Measurements from ENCODE around the gene APH1A.
"Not testable (repeated sequence)": the region's sequence is repeated elsewhere in the genome, so short reads cannot be mapped to it uniquely, and the experiment has no call there.

APH1A gene

DNA sequence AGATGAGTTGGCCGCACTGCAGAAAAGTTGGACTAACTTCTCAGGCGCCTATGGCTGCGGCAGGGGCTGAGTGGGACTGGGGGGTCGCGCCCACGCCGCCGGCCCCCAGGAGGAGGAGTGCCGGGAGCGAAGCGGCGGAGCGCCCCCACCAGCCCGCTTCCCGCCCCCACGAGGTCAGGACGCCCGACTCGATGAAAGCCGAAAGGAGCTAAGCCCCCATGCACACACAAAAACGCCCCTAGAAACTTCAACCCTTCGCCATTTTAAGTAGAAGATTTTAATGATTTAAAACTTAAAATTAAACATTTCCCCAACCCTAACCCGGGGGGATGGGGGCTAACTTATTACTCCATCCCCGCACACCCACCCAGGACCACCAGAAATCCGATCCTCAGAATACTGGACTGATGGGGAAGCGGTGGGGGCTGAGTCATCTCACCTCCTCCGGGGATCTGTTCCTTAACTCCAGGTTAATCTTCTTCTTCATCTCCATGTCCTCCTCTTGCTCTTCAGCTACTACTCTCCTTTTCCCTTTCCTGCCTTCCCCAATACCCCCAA is 33.4 kb downstream of the APH1A start:
- TF ChIP-seq EZH2phosphoT487 (IDR thresholded peaks at IDR 0.05; ENCODE audit: low read depth): no peak
- TF ChIP-seq, protein P1, sequence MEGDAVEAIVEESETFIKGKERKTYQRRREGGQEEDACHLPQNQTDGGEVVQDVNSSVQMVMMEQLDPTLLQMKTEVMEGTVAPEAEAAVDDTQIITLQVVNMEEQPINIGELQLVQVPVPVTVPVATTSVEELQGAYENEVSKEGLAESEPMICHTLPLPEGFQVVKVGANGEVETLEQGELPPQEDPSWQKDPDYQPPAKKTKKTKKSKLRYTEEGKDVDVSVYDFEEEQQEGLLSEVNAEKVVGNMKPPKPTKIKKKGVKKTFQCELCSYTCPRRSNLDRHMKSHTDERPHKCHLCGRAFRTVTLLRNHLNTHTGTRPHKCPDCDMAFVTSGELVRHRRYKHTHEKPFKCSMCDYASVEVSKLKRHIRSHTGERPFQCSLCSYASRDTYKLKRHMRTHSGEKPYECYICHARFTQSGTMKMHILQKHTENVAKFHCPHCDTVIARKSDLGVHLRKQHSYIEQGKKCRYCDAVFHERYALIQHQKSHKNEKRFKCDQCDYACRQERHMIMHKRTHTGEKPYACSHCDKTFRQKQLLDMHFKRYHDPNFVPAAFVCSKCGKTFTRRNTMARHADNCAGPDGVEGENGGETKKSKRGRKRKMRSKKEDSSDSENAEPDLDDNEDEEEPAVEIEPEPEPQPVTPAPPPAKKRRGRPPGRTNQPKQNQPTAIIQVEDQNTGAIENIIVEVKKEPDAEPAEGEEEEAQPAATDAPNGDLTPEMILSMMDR (IDR thresholded peaks at IDR 0.05; ENCODE audit: low read depth, low read length): peak; percentile 34
- Histone ChIP-seq H3K4me3 (ENCODE audit: low read length) (peak overlapping the region; percentile 90), H3K27ac (ENCODE audit: low read length) (peak overlapping the region; percentile 92), H3K79me2 (ENCODE audit: low read length) (peaks cover 62% of the 10 kb centered on the region), H3K4me1 (ENCODE audit: low read length) (peaks cover 21% of the 10 kb centered on the region), H3K36me3 (replicated peaks; ENCODE audit: low read depth, low read length) (peaks cover 11% of the 10 kb centered on the region), H3K27me3 (ENCODE audit: low read depth, low read length) (no peaks in the 10 kb centered on the region), H3K9ac (ENCODE audit: low read length) (peak overlapping the region; percentile 99), H2AFZ (ENCODE audit: low read depth, low read length) (no peak overlapping the region), H4K20me1 (ENCODE audit: insufficient read depth, low read length) (peaks cover 13% of the 10 kb centered on the region), H3K4me2 (ENCODE audit: low read length) (peak overlapping the region; percentile 88), H3K9me3 (ENCODE audit: insufficient read depth, low read length) (no peaks in the 10 kb centered on the region)

DNA sequence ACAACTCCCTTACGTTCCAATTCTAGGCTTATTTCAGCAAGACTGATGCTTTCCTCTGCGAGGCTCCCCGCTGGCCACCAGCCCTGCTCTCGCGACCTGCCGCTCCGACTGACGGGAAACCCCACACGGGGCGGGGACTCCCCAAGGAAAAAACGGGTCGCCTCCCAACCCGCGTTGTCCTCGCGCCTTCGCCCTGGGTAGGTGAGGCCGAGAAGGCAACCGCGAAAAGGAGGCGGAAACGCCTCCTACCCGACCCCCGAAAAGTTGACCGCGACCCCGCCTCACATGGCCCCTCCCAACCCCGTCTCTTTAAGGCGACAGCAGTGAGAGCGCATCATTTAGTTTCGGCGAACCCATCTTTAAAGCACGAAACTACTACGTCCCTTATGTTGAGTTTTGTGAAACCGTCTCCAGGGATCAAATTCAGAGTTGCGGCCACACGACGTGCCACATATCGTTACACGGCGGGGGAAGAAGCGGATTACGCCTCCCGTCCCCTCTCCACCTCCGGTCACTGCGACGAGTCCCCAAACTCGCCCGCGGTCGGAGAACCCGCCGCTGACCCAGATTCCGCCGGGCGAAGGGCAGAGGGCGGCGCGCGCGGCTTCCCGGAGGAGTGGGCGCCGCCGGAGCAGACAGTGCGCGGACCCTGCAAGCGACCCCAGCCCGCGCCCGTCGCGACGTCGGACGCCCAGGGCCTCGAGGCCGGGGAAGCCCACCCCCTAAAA is 34.1 kb downstream of the APH1A start:
- H3K9ac ChIP-seq (ENCODE audit: low read length): peak overlapping the region; percentile 99
- TF ChIP-seq, protein P1 (IDR thresholded peaks at IDR 0.05; ENCODE audit: low read depth, low read length): no peak
- TF ChIP-seq EZH2phosphoT487 (IDR thresholded peaks at IDR 0.05; ENCODE audit: low read depth): no peak
- peaks cover 21% of the 10 kb centered on the region for H3K4me1 ChIP-seq (ENCODE audit: low read length)
- H3K27ac ChIP-seq (ENCODE audit: low read length): peak overlapping the region; percentile 92
- peaks cover 69% of the 10 kb centered on the region for H3K79me2 ChIP-seq (ENCODE audit: low read length)
- no peaks in the 10 kb centered on the region for H3K9me3 ChIP-seq (ENCODE audit: insufficient read depth, low read length)
- peaks cover 17% of the 10 kb centered on the region for H3K36me3 ChIP-seq (replicated peaks; ENCODE audit: low read depth, low read length)
- peak overlapping the region; percentile 88 for H3K4me2 ChIP-seq (ENCODE audit: low read length)
- H3K27me3 ChIP-seq (ENCODE audit: low read depth, low read length): no peaks in the 10 kb centered on the region
- peak overlapping the region; percentile 90 for H3K4me3 ChIP-seq (ENCODE audit: low read length)
- H2AFZ ChIP-seq (ENCODE audit: low read depth, low read length): no peak overlapping the region
- peaks cover 13% of the 10 kb centered on the region for H4K20me1 ChIP-seq (ENCODE audit: insufficient read depth, low read length)

DNA sequence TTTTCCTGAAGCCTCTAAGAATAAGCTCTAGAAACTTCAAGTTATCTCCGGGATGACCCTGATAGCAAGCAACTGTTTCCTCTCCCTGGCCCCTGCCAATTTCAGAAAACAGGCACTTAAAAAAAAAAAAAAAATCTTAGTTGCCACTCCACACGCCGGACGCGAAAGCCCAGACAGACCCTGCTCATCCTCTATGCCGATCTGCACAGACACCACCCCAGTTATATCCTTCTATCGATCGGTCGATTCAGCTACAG is 34.6 kb downstream of the APH1A start:
- TF ChIP-seq, protein P1 (IDR thresholded peaks at IDR 0.05; ENCODE audit: low read depth, low read length): no peak
- TF ChIP-seq EZH2phosphoT487 (IDR thresholded peaks at IDR 0.05; ENCODE audit: low read depth): no peak
- Histone ChIP-seq H3K27ac (ENCODE audit: low read length) (peak overlapping the region; percentile 92), H3K36me3 (replicated peaks; ENCODE audit: low read depth, low read length) (peaks cover 19% of the 10 kb centered on the region), H3K4me3 (ENCODE audit: low read length) (peak overlapping the region; percentile 90), H3K4me1 (ENCODE audit: low read length) (peaks cover 21% of the 10 kb centered on the region), H4K20me1 (ENCODE audit: insufficient read depth, low read length) (peaks cover 13% of the 10 kb centered on the region), H3K9me3 (ENCODE audit: insufficient read depth, low read length) (no peaks in the 10 kb centered on the region), H2AFZ (ENCODE audit: low read depth, low read length) (no peak overlapping the region), H3K79me2 (ENCODE audit: low read length) (peaks cover 74% of the 10 kb centered on the region), H3K4me2 (ENCODE audit: low read length) (peak overlapping the region; percentile 88), H3K9ac (ENCODE audit: low read length) (peak overlapping the region; percentile 99), H3K27me3 (ENCODE audit: low read depth, low read length) (no peaks in the 10 kb centered on the region)

DNA sequence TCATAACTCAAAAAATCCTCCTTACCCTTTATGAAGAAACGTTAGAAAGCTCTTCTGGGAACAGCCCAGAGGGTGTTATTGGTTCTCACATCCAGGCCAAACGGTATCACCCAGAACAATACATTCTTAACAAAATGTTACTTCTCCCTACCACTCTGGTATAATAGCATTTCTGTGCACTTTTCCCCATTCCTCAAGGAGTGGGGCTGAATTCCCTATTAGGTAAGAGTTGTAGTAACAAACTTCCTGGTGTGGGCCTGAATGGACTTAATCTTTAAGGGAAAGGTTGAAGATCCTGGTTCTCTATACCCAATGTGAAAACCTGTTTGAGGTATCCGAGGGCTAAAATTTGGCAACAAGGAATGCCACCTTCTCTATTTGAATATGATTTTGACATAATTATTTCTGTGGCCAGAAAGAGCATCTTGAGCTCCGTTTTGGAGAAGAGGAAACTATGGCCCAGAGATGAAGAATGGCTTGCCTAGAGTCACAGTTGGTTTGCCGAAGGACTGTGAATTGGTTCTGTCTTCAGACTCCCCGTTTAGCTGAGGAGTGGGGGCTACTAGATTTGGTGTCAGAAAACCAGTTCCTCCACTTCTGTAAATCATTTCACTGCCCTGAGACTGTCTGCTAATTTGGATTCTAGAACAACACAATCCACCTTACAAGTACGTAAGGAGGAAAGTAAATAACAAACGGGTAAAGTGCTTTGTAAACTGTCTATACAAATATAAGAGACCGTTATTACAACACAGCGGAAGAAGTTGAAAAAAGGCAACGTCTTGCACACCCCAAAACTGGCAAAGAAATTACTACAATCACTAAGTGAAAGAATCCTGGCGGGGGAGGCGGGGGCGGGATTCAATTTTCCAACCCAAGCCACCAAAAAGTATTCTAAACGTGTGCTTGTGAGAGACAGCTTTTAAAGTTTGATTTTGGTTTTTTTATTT is 35.2 kb downstream of the APH1A start:
- H3K36me3 ChIP-seq (replicated peaks; ENCODE audit: low read depth, low read length): peaks cover 23% of the 10 kb centered on the region
- peak overlapping the region; percentile 88 for H3K4me2 ChIP-seq (ENCODE audit: low read length)
- TF ChIP-seq EZH2phosphoT487 (IDR thresholded peaks at IDR 0.05; ENCODE audit: low read depth): no peak
- TF ChIP-seq, protein P1 (IDR thresholded peaks at IDR 0.05; ENCODE audit: low read depth, low read length): no peak
- H3K27ac ChIP-seq (ENCODE audit: low read length): peak overlapping the region; percentile 92
- H2AFZ ChIP-seq (ENCODE audit: low read depth, low read length): no peak overlapping the region
- peaks cover 21% of the 10 kb centered on the region for H3K4me1 ChIP-seq (ENCODE audit: low read length)
- peaks cover 13% of the 10 kb centered on the region for H4K20me1 ChIP-seq (ENCODE audit: insufficient read depth, low read length)
- no peaks in the 10 kb centered on the region for H3K9me3 ChIP-seq (ENCODE audit: insufficient read depth, low read length)
- peaks cover 79% of the 10 kb centered on the region for H3K79me2 ChIP-seq (ENCODE audit: low read length)
- H3K9ac ChIP-seq (ENCODE audit: low read length): peak overlapping the region; percentile 99
- peak overlapping the region; percentile 90 for H3K4me3 ChIP-seq (ENCODE audit: low read length)
- no peaks in the 10 kb centered on the region for H3K27me3 ChIP-seq (ENCODE audit: low read depth, low read length)

DNA sequence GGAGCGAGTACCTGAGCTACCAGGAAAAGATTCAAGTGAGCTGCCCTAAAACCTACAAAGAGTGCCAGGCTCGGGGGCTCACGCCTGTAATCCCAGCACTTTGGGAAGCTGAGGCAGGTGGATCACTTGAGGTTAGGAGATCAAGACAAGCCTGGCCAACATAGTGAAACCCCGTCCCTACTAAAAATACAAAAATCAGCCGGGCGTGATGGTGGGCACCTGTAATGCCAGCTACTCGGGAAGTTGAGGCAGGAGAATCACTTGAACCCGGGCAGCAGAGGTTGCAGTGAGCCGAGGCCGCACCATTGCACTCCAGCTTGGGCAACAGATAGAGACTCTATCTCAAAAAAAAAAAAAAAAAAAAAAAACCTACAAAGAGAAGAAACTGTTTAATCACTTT is 35.9 kb downstream of the APH1A start:
- Histone ChIP-seq H3K4me2 (ENCODE audit: low read length) (peak overlapping the region; percentile 88), H3K4me1 (ENCODE audit: low read length) (peaks cover 21% of the 10 kb centered on the region), H3K4me3 (ENCODE audit: low read length) (peak overlapping the region; percentile 90), H4K20me1 (ENCODE audit: insufficient read depth, low read length) (peaks cover 13% of the 10 kb centered on the region), H3K9ac (ENCODE audit: low read length) (peak overlapping the region; percentile 99), H3K36me3 (replicated peaks; ENCODE audit: low read depth, low read length) (peaks cover 28% of the 10 kb centered on the region), H3K27ac (ENCODE audit: low read length) (peak overlapping the region; percentile 92; the same call in 1 of the 2 replicates), H3K79me2 (ENCODE audit: low read length) (peaks cover 85% of the 10 kb centered on the region)
- H3K27me3 ChIP-seq (ENCODE audit: low read depth, low read length); H2AFZ ChIP-seq (ENCODE audit: low read depth, low read length); H3K9me3 ChIP-seq (ENCODE audit: insufficient read depth, low read length): not testable (repeated sequence)
